Testis (tissue), 2 donors: Measurements from ENCODE around the gene IQCN.

Experiments used
- CTCF ChIP-seq, 3 experiments: fragments of 450-650 bp in 2 of 3; fragments of 200-600 bp in 1 of 3; sonication (generic) in 1 of 3; IDR thresholded peaks; one replicate each; pipeline ENCODE4 v1.5.1; 2016 to 2019; ENCODE audit warnings: antibody characterized with exemption in 3 of 3, mild to moderate bottlenecking in 2 of 3, moderate library complexity in 1 of 3
- POLR2A ChIP-seq: fragments of 450-650 bp; IDR thresholded peaks from one replicate; pipeline ENCODE4 v1.6.1; 2017; ENCODE audit warnings: antibody characterized with exemption, mild to moderate bottlenecking, moderate library complexity

GRCh38 chr19:18218600-18218999, 55.7 kb downstream of the IQCN start:
- TF ChIP-seq CTCF (IDR thresholded peaks at IDR 0.05) = no peak
- no peak for TF ChIP-seq POLR2A
